Esophagus squamous epithelium (tissue), 4 donors: ENCODE data around the gene ARHGAP27.

ENCODE experiments used
- POLR2A ChIP-seq, 4 donors: fragments of 450-650 bp; IDR thresholded peaks; one replicate each; pipeline ENCODE4 v1.6.1; 2017; ENCODE audit warnings: antibody characterized with exemption in 4 of 4, mild to moderate bottlenecking in 4 of 4, moderate library complexity in 3 of 4
- TF ChIP-seq, protein P1 (sequence below), 6 experiments: fragments of 450-650 bp in 4 of 6; fragments of 200-600 bp in 2 of 6; sonication (generic) in 2 of 6; IDR thresholded peaks; one replicate each; pipeline ENCODE4 v1.5.1; 2016 to 2019; ENCODE audit warnings: antibody characterized with exemption in 6 of 6, mild to moderate bottlenecking in 4 of 6, moderate library complexity in 4 of 6

DNA sequence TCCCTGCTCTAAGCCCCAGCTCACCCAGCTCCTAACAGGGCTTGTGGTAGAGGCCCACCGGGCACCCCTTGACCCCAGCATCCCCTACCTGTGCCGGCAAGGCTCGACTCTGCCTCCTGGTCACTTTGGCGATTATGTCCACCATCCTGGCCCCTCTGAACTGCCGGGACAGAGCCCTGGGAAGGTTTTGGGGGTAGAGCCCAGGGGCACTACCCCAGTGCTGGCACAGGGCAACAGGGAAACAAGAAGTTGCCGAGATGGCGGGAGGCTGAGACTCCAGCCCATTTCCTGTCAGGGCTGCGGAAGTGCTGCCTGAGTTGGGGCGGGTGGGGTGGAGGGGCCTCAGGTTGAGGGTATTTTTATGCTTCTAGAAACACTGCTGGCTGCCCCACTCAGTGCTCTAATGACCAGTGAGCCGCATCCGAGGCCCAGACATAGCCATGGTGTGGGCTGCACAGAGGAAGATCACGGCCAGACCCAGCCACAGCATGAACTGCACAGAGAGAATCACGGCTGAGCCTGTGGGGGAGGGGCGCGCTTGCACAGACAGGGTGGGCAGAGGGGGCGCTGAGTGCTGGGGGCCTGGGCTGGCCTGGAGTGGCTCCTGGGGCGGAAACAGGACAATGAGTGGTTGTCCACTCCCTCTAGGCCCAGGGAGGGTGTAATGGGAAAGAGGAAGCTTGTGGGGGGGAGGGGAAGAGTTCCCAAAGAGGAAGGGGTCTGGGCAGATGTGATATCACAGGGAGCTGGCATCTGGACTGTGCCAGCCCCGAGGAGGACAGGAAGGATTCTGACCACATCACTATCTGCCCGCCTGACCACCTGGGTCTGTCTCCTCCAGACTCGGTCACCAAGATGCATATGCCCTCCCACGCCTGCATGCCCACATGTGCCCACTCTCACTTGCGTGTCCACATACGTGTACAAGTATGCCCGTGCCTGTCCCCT is 22.3 kb downstream of the ARHGAP27 start:
- TF ChIP-seq POLR2A (IDR thresholded peaks at IDR 0.05), result no peak
- TF ChIP-seq, protein P1, sequence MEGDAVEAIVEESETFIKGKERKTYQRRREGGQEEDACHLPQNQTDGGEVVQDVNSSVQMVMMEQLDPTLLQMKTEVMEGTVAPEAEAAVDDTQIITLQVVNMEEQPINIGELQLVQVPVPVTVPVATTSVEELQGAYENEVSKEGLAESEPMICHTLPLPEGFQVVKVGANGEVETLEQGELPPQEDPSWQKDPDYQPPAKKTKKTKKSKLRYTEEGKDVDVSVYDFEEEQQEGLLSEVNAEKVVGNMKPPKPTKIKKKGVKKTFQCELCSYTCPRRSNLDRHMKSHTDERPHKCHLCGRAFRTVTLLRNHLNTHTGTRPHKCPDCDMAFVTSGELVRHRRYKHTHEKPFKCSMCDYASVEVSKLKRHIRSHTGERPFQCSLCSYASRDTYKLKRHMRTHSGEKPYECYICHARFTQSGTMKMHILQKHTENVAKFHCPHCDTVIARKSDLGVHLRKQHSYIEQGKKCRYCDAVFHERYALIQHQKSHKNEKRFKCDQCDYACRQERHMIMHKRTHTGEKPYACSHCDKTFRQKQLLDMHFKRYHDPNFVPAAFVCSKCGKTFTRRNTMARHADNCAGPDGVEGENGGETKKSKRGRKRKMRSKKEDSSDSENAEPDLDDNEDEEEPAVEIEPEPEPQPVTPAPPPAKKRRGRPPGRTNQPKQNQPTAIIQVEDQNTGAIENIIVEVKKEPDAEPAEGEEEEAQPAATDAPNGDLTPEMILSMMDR (IDR thresholded peaks at IDR 0.05), result no peak
